ENCODE measurements around the gene ZFC3H1. TPM values are rescaled to one million over a fixed set of nuclear protein-coding genes. Genes with fewer than 3 reads are reported as not detected.

Gene ZFC3H1
- total and polyA plus RNA-seq, 2 of the 13 experiments (the other 11 are each of a cell fraction or from before 2014, with no cell fraction given): 17.1 to 38.3 TPM

DNA sequence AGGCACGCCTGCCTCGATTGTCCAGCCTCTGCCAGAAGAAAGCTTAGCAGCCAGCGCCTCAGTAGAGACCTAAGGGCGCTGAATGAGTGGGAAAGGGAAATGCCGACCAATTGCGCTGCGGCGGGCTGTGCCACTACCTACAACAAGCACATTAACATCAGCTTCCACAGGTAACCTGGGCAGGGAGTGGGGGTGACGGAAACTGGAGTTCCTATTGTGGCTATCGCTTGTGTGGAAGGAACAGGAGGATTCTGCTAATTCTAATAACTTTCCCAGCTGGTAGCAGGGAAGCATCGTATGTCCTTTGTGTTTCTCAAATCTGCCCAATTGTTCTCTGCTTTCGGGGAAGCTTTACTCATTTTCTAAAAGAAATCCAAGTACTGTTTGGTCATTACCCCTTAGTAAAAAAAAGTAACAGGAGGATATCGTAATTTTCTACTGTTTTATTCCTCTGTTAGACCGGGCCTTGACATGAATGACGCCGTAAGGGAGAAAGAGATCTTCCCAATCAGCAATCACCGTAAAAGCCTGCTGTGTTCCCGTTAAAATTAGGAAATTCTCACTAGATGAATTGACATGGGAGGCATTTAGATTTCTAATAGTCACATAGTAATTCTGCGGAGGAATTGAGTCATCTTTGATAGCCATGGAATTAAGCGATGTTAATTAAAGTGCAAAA, 902 bp upstream of the ZFC3H1 start (continued):
- TF ChIP-seq, protein P1, sequence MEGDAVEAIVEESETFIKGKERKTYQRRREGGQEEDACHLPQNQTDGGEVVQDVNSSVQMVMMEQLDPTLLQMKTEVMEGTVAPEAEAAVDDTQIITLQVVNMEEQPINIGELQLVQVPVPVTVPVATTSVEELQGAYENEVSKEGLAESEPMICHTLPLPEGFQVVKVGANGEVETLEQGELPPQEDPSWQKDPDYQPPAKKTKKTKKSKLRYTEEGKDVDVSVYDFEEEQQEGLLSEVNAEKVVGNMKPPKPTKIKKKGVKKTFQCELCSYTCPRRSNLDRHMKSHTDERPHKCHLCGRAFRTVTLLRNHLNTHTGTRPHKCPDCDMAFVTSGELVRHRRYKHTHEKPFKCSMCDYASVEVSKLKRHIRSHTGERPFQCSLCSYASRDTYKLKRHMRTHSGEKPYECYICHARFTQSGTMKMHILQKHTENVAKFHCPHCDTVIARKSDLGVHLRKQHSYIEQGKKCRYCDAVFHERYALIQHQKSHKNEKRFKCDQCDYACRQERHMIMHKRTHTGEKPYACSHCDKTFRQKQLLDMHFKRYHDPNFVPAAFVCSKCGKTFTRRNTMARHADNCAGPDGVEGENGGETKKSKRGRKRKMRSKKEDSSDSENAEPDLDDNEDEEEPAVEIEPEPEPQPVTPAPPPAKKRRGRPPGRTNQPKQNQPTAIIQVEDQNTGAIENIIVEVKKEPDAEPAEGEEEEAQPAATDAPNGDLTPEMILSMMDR (CRISPR knock-in tag; IDR thresholded peaks at IDR 0.05): no peak
- no peak for TF ChIP-seq FOXJ3 (CRISPR knock-in tag; IDR thresholded peaks at IDR 0.05; ENCODE audit: borderline replicate concordance)
- no peak for TF ChIP-seq ZNF672 (CRISPR knock-in tag; IDR thresholded peaks at IDR 0.05)
- TF ChIP-seq SP5 (CRISPR knock-in tag; IDR thresholded peaks at IDR 0.05; ENCODE audit: borderline replicate concordance, low read depth): no peak
- no peak for TF ChIP-seq SAFB2 (CRISPR knock-in tag; IDR thresholded peaks at IDR 0.05; ENCODE audit: borderline replicate concordance, low read depth)
- no peak for TF ChIP-seq PHF5A (CRISPR knock-in tag; IDR thresholded peaks at IDR 0.05; ENCODE audit: low read depth, unreplicated experiment)
- no peak for TF ChIP-seq YY1 (IDR thresholded peaks at IDR 0.05; ENCODE audit: insufficient read depth, insufficient replicate concordance, low read depth, low read length)
- TF ChIP-seq PPARG (CRISPR knock-in tag; conservative IDR thresholded peaks at IDR 0.05): no peak
- TF ChIP-seq SIN3A (IDR thresholded peaks at IDR 0.05; ENCODE audit: borderline replicate concordance, low read depth, low read length): peak; percentile 20; the same call in 1 of the 2 replicates
- peak; percentile 21; the same call in 1 of the 2 replicates for TF ChIP-seq GATA4 (IDR thresholded peaks at IDR 0.05; ENCODE audit: borderline replicate concordance, low read depth)
- TF ChIP-seq MED1 (CRISPR knock-in tag; IDR thresholded peaks at IDR 0.05): no peak
- no peak for TF ChIP-seq ZNF496 (CRISPR knock-in tag; IDR thresholded peaks at IDR 0.05; ENCODE audit: insufficient replicate concordance)
- no peak; the same call in 1 of the 2 replicates for TF ChIP-seq ZNF510 (CRISPR knock-in tag; IDR thresholded peaks at IDR 0.05; ENCODE audit: low read depth)
- TF ChIP-seq, protein P2, sequence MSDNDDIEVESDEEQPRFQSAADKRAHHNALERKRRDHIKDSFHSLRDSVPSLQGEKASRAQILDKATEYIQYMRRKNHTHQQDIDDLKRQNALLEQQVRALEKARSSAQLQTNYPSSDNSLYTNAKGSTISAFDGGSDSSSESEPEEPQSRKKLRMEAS (IDR thresholded peaks at IDR 0.05): peak; percentile 49
- TF ChIP-seq NFE2L1 (CRISPR knock-in tag; IDR thresholded peaks at IDR 0.05; ENCODE audit: borderline replicate concordance): no peak
- TF ChIP-seq ZSCAN31 (CRISPR knock-in tag; IDR thresholded peaks at IDR 0.05; ENCODE audit: low read depth): no peak
- no peak for TF ChIP-seq AGO2 (optimal IDR thresholded peaks at IDR 0.05; ENCODE audit: low read depth, low read length)
- no peak for TF ChIP-seq ZSCAN30 (CRISPR knock-in tag; IDR thresholded peaks at IDR 0.05)
- TF ChIP-seq, protein P3, sequence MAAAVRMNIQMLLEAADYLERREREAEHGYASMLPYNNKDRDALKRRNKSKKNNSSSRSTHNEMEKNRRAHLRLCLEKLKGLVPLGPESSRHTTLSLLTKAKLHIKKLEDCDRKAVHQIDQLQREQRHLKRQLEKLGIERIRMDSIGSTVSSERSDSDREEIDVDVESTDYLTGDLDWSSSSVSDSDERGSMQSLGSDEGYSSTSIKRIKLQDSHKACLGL (CRISPR knock-in tag; IDR thresholded peaks at IDR 0.05): no peak
- no peak for TF ChIP-seq ZNF205 (CRISPR knock-in tag; IDR thresholded peaks at IDR 0.05)
- TF ChIP-seq CREM (IDR thresholded peaks at IDR 0.05): no peak
- TF ChIP-seq CREM (CRISPR knock-in tag; IDR thresholded peaks at IDR 0.05): no peak
- TF ChIP-seq, protein P4, sequence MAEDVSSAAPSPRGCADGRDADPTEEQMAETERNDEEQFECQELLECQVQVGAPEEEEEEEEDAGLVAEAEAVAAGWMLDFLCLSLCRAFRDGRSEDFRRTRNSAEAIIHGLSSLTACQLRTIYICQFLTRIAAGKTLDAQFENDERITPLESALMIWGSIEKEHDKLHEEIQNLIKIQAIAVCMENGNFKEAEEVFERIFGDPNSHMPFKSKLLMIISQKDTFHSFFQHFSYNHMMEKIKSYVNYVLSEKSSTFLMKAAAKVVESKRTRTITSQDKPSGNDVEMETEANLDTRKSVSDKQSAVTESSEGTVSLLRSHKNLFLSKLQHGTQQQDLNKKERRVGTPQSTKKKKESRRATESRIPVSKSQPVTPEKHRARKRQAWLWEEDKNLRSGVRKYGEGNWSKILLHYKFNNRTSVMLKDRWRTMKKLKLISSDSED (CRISPR knock-in tag; IDR thresholded peaks at IDR 0.05): no peak
- TF ChIP-seq, protein P5, sequence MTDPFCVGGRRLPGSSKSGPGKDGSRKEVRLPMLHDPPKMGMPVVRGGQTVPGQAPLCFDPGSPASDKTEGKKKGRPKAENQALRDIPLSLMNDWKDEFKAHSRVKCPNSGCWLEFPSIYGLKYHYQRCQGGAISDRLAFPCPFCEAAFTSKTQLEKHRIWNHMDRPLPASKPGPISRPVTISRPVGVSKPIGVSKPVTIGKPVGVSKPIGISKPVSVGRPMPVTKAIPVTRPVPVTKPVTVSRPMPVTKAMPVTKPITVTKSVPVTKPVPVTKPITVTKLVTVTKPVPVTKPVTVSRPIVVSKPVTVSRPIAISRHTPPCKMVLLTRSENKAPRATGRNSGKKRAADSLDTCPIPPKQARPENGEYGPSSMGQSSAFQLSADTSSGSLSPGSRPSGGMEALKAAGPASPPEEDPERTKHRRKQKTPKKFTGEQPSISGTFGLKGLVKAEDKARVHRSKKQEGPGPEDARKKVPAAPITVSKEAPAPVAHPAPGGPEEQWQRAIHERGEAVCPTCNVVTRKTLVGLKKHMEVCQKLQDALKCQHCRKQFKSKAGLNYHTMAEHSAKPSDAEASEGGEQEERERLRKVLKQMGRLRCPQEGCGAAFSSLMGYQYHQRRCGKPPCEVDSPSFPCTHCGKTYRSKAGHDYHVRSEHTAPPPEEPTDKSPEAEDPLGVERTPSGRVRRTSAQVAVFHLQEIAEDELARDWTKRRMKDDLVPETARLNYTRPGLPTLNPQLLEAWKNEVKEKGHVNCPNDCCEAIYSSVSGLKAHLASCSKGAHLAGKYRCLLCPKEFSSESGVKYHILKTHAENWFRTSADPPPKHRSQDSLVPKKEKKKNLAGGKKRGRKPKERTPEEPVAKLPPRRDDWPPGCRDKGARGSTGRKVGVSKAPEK (CRISPR knock-in tag; IDR thresholded peaks at IDR 0.05; ENCODE audit: borderline replicate concordance): no peak
- TF ChIP-seq SRSF1 (optimal IDR thresholded peaks at IDR 0.05; ENCODE audit: low read depth, low read length): no peak

All from HepG2 (cell line).